Calu3 (cell line): Measurements from ENCODE around the gene ST6GALNAC3. TPM values are rescaled to one million over a fixed set of nuclear protein-coding genes. Genes with fewer than 3 reads are reported as not detected.

ENCODE experiments used
- BruUV-seq: library from RNA; stranded (reverse); fragments of 400-500 nt; replicated peaks from 2 replicates; lab custom pipeline; 2021; lab: Mats Ljungman, UMichigan
- CTCF ChIA-PET: fragments of 300-600 bp; sonication (Branson Sonifier 250); formaldehyde crosslinking; loops from one replicate; lab custom pipeline; 2022; ENCODE audit warnings: antibody characterized with exemption; lab: Charles Lee
- DNase-seq: peaks from one replicate; pipeline ENCODE4 v3.0.0; 2022
- H3K27ac Mint-ChIP-seq: one replicate; pipeline ENCODE4 v1.8.0; 2022; ENCODE audit warnings: mixed read lengths; ENCODE audit not compliant: unreplicated experiment
- H3K27me3 Mint-ChIP-seq: one replicate; pipeline ENCODE4 v1.8.0; 2022; ENCODE audit warnings: mixed read lengths; ENCODE audit not compliant: unreplicated experiment
- H3K36me3 Mint-ChIP-seq: one replicate; pipeline ENCODE4 v1.8.0; 2022; ENCODE audit warnings: mild to moderate bottlenecking, moderate library complexity, mixed read lengths; ENCODE audit not compliant: insufficient read depth, unreplicated experiment
- H3K4me1 Mint-ChIP-seq: one replicate; pipeline ENCODE4 v1.8.0; 2022; ENCODE audit warnings: mild to moderate bottlenecking, low read depth, mixed read lengths; ENCODE audit not compliant: unreplicated experiment
- H3K4me3 Mint-ChIP-seq: one replicate; pipeline ENCODE4 v1.8.0; 2022; ENCODE audit warnings: mild to moderate bottlenecking, low read depth, moderate library complexity, mixed read lengths; ENCODE audit not compliant: unreplicated experiment
- H3K9me3 Mint-ChIP-seq: one replicate; pipeline ENCODE4 v1.8.0; 2022; ENCODE audit warnings: low read depth, mixed read lengths; ENCODE audit not compliant: unreplicated experiment
- CTCF ChIP-seq: fragments of 200-600 bp; IDR thresholded peaks from one replicate; pipeline ENCODE4 v1.8.0; 2022; ENCODE audit warnings: antibody characterized with exemption; ENCODE audit not compliant: unreplicated experiment
- intact Hi-C: fragments of 100-400 bp; cut with micrococcal nuclease; formaldehyde crosslinking; loops from one replicate; pipeline ENCODE4 v1.10.0; 2022; ENCODE audit not compliant: unreplicated experiment
- total RNA-seq: library from RNA; stranded (reverse); gene quantifications from 2 replicates; pipeline ENCODE4 v1.2.3, GENCODE V29; 2022

ST6GALNAC3 gene
- total RNA-seq, 1 experiment from 2014 or later, result 0.87 TPM

GRCh38 chr1:76482272-76482671, 407.7 kb downstream of the ST6GALNAC3 start:
- Mint-ChIP-seq H3K36me3 (no peaks in the 10 kb centered on the region), H3K4me1 (no peaks in the 10 kb centered on the region), H3K9me3 (no peaks in the 10 kb centered on the region), H3K27me3 (no peaks in the 10 kb centered on the region), H3K27ac (no peak overlapping the region), H3K4me3 (no peak overlapping the region)
- TF ChIP-seq CTCF, result no peak
- BruUV-seq, result no TSS peak
- intact Hi-C loops, result no loop called here
- CTCF ChIA-PET, result interaction anchor here (0.6 kb wide), 1 partner anchor 1375 kb away, joined by 5 read pairs; no protein-coding TSS in a partner anchor
- no peak for DNase-seq

GRCh38 chr1:76491737-76492136, 417.2 kb downstream of the ST6GALNAC3 start:
- BruUV-seq, result no TSS peak
- no peak overlapping the region for H3K27ac Mint-ChIP-seq
- H3K36me3 Mint-ChIP-seq, result no peaks in the 10 kb centered on the region
- H3K9me3 Mint-ChIP-seq, result peaks cover 5% of the 10 kb centered on the region
- H3K27me3 Mint-ChIP-seq, result no peaks in the 10 kb centered on the region
- CTCF ChIA-PET, result no interaction called here
- no peak for TF ChIP-seq CTCF
- no peaks in the 10 kb centered on the region for H3K4me1 Mint-ChIP-seq
- no peak overlapping the region for H3K4me3 Mint-ChIP-seq
- intact Hi-C loops, result no loop called here
- no peak for DNase-seq

GRCh38 chr1:76492752-76493430, 418.3 kb downstream of the ST6GALNAC3 start:
- TF ChIP-seq CTCF, result no peak
- no peaks in the 10 kb centered on the region for H3K27me3 Mint-ChIP-seq
- H3K4me3 Mint-ChIP-seq, result no peak overlapping the region
- H3K4me1 Mint-ChIP-seq, result no peaks in the 10 kb centered on the region
- CTCF ChIA-PET, result no interaction called here
- peaks cover 5% of the 10 kb centered on the region for H3K9me3 Mint-ChIP-seq
- no peaks in the 10 kb centered on the region for H3K36me3 Mint-ChIP-seq
- H3K27ac Mint-ChIP-seq, result no peak overlapping the region
- intact Hi-C loops, result no loop called here
- no TSS peak for BruUV-seq
- no peak for DNase-seq

- no peaks in the 10 kb centered on the region for H3K4me1 Mint-ChIP-seq
- DNase-seq, result no peak
- no peak overlapping the region for H3K27ac Mint-ChIP-seq
- CTCF ChIA-PET, result no interaction called here
- no peaks in the 10 kb centered on the region for H3K9me3 Mint-ChIP-seq
- H3K36me3 Mint-ChIP-seq, result no peaks in the 10 kb centered on the region
- intact Hi-C loops, result no loop called here
- no peak overlapping the region for H3K4me3 Mint-ChIP-seq
- no peak for TF ChIP-seq CTCF
- BruUV-seq, result no TSS peak
- H3K27me3 Mint-ChIP-seq, result no peaks in the 10 kb centered on the region
Observed at GRCh38 chr1:76494807-76495206, 420.3 kb downstream of the ST6GALNAC3 start.
